Measurements from ENCODE around the gene EXT2. TPM values are rescaled to one million over a fixed set of nuclear protein-coding genes. Genes with fewer than 3 reads are reported as not detected.

Gene EXT2
- total and polyA plus RNA-seq, 2 experiments from 2014 or later, result 15.9 to 48.6 TPM

GRCh38 chr11:44112091-44112821 lies 16.8 kb downstream of the EXT2 start:
- H3K4me1 Mint-ChIP-seq, result peaks cover 10% of the 10 kb centered on the region
- ATAC-seq, result no peak

More at GRCh38 chr11:44112091-44112821, 16.8 kb downstream of the EXT2 start:
- DNase-seq (ENCODE audit: low spot score), result no peak
- no peak overlapping the region for H3K4me3 ChIP-seq
- peaks cover 4% of the 10 kb centered on the region for H3K27me3 Mint-ChIP-seq (ENCODE audit: insufficient read depth, low read depth, poor library complexity)
- no peak overlapping the region for H3K4me2 ChIP-seq
- H3K27me3 ChIP-seq (ENCODE audit: insufficient read depth), result no peaks in the 10 kb centered on the region
- no peaks in the 10 kb centered on the region; the same call in none of the 2 replicates for H4K20me1 ChIP-seq (replicated peaks; ENCODE audit: insufficient read depth)
- TF ChIP-seq, protein P1, sequence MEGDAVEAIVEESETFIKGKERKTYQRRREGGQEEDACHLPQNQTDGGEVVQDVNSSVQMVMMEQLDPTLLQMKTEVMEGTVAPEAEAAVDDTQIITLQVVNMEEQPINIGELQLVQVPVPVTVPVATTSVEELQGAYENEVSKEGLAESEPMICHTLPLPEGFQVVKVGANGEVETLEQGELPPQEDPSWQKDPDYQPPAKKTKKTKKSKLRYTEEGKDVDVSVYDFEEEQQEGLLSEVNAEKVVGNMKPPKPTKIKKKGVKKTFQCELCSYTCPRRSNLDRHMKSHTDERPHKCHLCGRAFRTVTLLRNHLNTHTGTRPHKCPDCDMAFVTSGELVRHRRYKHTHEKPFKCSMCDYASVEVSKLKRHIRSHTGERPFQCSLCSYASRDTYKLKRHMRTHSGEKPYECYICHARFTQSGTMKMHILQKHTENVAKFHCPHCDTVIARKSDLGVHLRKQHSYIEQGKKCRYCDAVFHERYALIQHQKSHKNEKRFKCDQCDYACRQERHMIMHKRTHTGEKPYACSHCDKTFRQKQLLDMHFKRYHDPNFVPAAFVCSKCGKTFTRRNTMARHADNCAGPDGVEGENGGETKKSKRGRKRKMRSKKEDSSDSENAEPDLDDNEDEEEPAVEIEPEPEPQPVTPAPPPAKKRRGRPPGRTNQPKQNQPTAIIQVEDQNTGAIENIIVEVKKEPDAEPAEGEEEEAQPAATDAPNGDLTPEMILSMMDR (conservative IDR thresholded peaks at IDR 0.05; ENCODE audit: low read depth in 2 of 2), result no peak
- TF ChIP-seq ZNF114 (CRISPR knock-in tag; IDR thresholded peaks at IDR 0.05) (no peak), EZH2phosphoT487 (IDR thresholded peaks at IDR 0.05; ENCODE audit: unreplicated experiment) (no peak), ETS1 (IDR thresholded peaks at IDR 0.05) (no peak), ZNF462 (CRISPR knock-in tag; IDR thresholded peaks at IDR 0.05) (no peak), CREB1 (CRISPR knock-in tag; IDR thresholded peaks at IDR 0.05; ENCODE audit: low read depth) (no peak), NANOG (IDR thresholded peaks at IDR 0.05; ENCODE audit: borderline replicate concordance) (no peak), EZH2 (IDR thresholded peaks at IDR 0.05; ENCODE audit: low read depth, unreplicated experiment) (no peak), ZNF331 (CRISPR knock-in tag; IDR thresholded peaks at IDR 0.05; ENCODE audit: low read depth) (no peak), STAT1 (IDR thresholded peaks at IDR 0.05; ENCODE audit: unreplicated experiment) (no peak), POLR2AphosphoS5 (IDR thresholded peaks at IDR 0.05; ENCODE audit: low read depth) (no peak), JUNB (IDR thresholded peaks at IDR 0.05; ENCODE audit: unreplicated experiment) (no peak)
- TF ChIP-seq, protein P2, sequence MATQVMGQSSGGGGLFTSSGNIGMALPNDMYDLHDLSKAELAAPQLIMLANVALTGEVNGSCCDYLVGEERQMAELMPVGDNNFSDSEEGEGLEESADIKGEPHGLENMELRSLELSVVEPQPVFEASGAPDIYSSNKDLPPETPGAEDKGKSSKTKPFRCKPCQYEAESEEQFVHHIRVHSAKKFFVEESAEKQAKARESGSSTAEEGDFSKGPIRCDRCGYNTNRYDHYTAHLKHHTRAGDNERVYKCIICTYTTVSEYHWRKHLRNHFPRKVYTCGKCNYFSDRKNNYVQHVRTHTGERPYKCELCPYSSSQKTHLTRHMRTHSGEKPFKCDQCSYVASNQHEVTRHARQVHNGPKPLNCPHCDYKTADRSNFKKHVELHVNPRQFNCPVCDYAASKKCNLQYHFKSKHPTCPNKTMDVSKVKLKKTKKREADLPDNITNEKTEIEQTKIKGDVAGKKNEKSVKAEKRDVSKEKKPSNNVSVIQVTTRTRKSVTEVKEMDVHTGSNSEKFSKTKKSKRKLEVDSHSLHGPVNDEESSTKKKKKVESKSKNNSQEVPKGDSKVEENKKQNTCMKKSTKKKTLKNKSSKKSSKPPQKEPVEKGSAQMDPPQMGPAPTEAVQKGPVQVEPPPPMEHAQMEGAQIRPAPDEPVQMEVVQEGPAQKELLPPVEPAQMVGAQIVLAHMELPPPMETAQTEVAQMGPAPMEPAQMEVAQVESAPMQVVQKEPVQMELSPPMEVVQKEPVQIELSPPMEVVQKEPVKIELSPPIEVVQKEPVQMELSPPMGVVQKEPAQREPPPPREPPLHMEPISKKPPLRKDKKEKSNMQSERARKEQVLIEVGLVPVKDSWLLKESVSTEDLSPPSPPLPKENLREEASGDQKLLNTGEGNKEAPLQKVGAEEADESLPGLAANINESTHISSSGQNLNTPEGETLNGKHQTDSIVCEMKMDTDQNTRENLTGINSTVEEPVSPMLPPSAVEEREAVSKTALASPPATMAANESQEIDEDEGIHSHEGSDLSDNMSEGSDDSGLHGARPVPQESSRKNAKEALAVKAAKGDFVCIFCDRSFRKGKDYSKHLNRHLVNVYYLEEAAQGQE (IDR thresholded peaks at IDR 0.05; ENCODE audit: unreplicated experiment), result no peak
- H3K27ac ChIP-seq (ENCODE audit: low read depth), result no peak overlapping the region
- H3K79me2 ChIP-seq (replicated peaks; ENCODE audit: insufficient read depth), result no peaks in the 10 kb centered on the region
- H3F3A ChIP-seq (replicated peaks; ENCODE audit: low read depth), result no peaks in the 10 kb centered on the region
- 0 out of 2 replicates have a peak, but pooled peaks cover 4% of the 10 kb centered on the region for H3K36me3 ChIP-seq (ENCODE audit: insufficient read depth)
- H3K36me3 Mint-ChIP-seq (ENCODE audit: low read depth), result peaks cover 15% of the 10 kb centered on the region
- no peaks in the 10 kb centered on the region for H3K4me1 ChIP-seq (ENCODE audit: insufficient read depth)
- no peak overlapping the region for H3K27ac Mint-ChIP-seq
- H2AFZ ChIP-seq, result no peak overlapping the region
- H3K9me2 ChIP-seq (ENCODE audit: insufficient read depth), result no peaks in the 10 kb centered on the region
- H3K9me3 Mint-ChIP-seq, result no peaks in the 10 kb centered on the region
- no peak overlapping the region for H3K4me3 Mint-ChIP-seq
